GM23338 (cell line): ENCODE results near the gene YPEL3. TPM values are rescaled to one million over a fixed set of nuclear protein-coding genes. Genes with fewer than 3 reads are reported as not detected.
"Not testable (repeated sequence)": the region's sequence is repeated elsewhere in the genome, so short reads cannot be mapped to it uniquely, and the experiment has no call there.

Experiments used
- ATAC-seq: fragments of 200-7000 bp; cut with Tn5 transposase; 3 replicates; pipeline ENCODE4 v1.9.1; 2020
- DNase-seq: peaks from one replicate; pipeline ENCODE4 v3.0.0-alpha.2; 2015; ENCODE audit warnings: low spot score
- H2AFZ ChIP-seq: fragments of 200-600 bp; sonication (generic); 2 replicates; pipeline ENCODE4 v1.8.0; 2016; ENCODE audit warnings: antibody characterized with exemption, mild to moderate bottlenecking, moderate library complexity
- H3F3A ChIP-seq: fragments of 200-600 bp; sonication (generic); replicated peaks from 2 replicates; pipeline ENCODE4 v1.8.0; 2017; ENCODE audit warnings: antibody characterized with exemption, mixed run types, low read depth
- H3K27ac ChIP-seq: fragments of 200-600 bp; sonication (generic); 2 replicates; pipeline ENCODE4 v1.6.1; 2016; ENCODE audit warnings: low read depth
- H3K27me3 ChIP-seq: fragments of 200-600 bp; sonication (generic); 2 replicates; pipeline ENCODE4 v1.8.0; 2016; ENCODE audit warnings: mild to moderate bottlenecking, mixed run types, moderate library complexity; ENCODE audit not compliant: insufficient read depth
- H3K36me3 ChIP-seq: fragments of 200-600 bp; sonication (generic); 2 replicates; pipeline ENCODE4 v1.8.0; 2016; ENCODE audit warnings: mild to moderate bottlenecking; ENCODE audit not compliant: insufficient read depth
- H3K4me1 ChIP-seq: fragments of 200-600 bp; sonication (generic); 2 replicates; pipeline ENCODE4 v1.8.0; 2016; ENCODE audit warnings: mild to moderate bottlenecking, moderate library complexity; ENCODE audit not compliant: insufficient read depth
- H3K4me2 ChIP-seq: fragments of 200-600 bp; sonication (generic); 2 replicates; pipeline ENCODE4 v1.7.1; 2017; ENCODE audit warnings: mixed run types
- H3K4me3 ChIP-seq: fragments of 200-600 bp; sonication (generic); 2 replicates; pipeline ENCODE4 v1.6.1; 2016; ENCODE audit warnings: mixed run types
- H3K79me2 ChIP-seq: fragments of 200-600 bp; sonication (generic); replicated peaks from 2 replicates; pipeline ENCODE4 v1.8.0; 2017; ENCODE audit warnings: mild to moderate bottlenecking; ENCODE audit not compliant: insufficient read depth
- H3K9me2 ChIP-seq: fragments of 200-600 bp; sonication (generic); 2 replicates; pipeline ENCODE4 v1.8.0; 2017; ENCODE audit not compliant: insufficient read depth
- H4K20me1 ChIP-seq: fragments of 200-600 bp; sonication (generic); replicated peaks from 2 replicates; pipeline ENCODE4 v1.8.0; 2017; ENCODE audit warnings: mild to moderate bottlenecking; ENCODE audit not compliant: insufficient read depth
- H3K27ac Mint-ChIP-seq: 2 replicates; pipeline ENCODE4 v1.8.0; 2020; ENCODE audit warnings: inconsistent platforms, mild to moderate bottlenecking, moderate library complexity, mixed read lengths
- H3K27me3 Mint-ChIP-seq: 3 replicates; pipeline ENCODE4 v1.8.0; 2022; ENCODE audit warnings: low read depth, mild to moderate bottlenecking, moderate library complexity, mixed read lengths, inconsistent platforms; ENCODE audit not compliant: insufficient read depth, poor library complexity
- H3K36me3 Mint-ChIP-seq: 3 replicates; pipeline ENCODE4 v1.8.0; 2021; ENCODE audit warnings: low read depth, mild to moderate bottlenecking, inconsistent platforms, moderate library complexity, mixed read lengths
- H3K4me1 Mint-ChIP-seq: 3 replicates; pipeline ENCODE4 v1.8.0; 2020; ENCODE audit warnings: mild to moderate bottlenecking, inconsistent platforms, mixed read lengths
- H3K4me3 Mint-ChIP-seq: 3 replicates; pipeline ENCODE4 v1.8.0; 2021; ENCODE audit warnings: moderate library complexity, mild to moderate bottlenecking, inconsistent platforms, mixed read lengths
- H3K9me3 Mint-ChIP-seq: 3 replicates; pipeline ENCODE4 v1.8.0; 2020; ENCODE audit warnings: moderate library complexity, mild to moderate bottlenecking, inconsistent platforms, mixed read lengths
- CREB1 ChIP-seq: fragments of 250-450 bp; sonication (Bioruptor Pico); IDR thresholded peaks from 2 replicates; pipeline ENCODE4 v1.5.0; 2020; ENCODE audit warnings: low read depth, mild to moderate bottlenecking, moderate library complexity
- JUNB ChIP-seq: IDR thresholded peaks from one replicate; pipeline ENCODE4 v1.6.1; 2016; ENCODE audit warnings: antibody characterized with exemption; ENCODE audit not compliant: unreplicated experiment
- NANOG ChIP-seq: IDR thresholded peaks from 2 replicates; pipeline ENCODE4 v1.6.1; 2016; ENCODE audit warnings: antibody characterized with exemption, borderline replicate concordance
- POLR2AphosphoS5 ChIP-seq: IDR thresholded peaks from 2 replicates; pipeline ENCODE4 v1.6.1; 2016; ENCODE audit warnings: antibody characterized with exemption, low read depth
- ZNF331 ChIP-seq: fragments of 250-450 bp; sonication (Bioruptor Pico); IDR thresholded peaks from 2 replicates; pipeline ENCODE4 v1.5.0; 2020; ENCODE audit warnings: low read depth, mild to moderate bottlenecking, moderate library complexity
- ZNF462 ChIP-seq: fragments of 250-450 bp; sonication (Bioruptor Pico); IDR thresholded peaks from 2 replicates; pipeline ENCODE4 v1.5.0; 2020; ENCODE audit warnings: mild to moderate bottlenecking, moderate library complexity
- polyA plus RNA-seq: library from polyadenylated mRNA; unstranded; fragments of >200 nt; fragmentation: Nextera tagmentation; extraction: Ambion mirVana; gene quantifications from 2 replicates; pipeline ENCODE4 v1.2.1, GENCODE V29; 2016
- total RNA-seq: library from RNA; depleted of rRNA; stranded (reverse); fragments of >200 nt; shearing (Covaris generic); gene quantifications from 2 replicates; pipeline ENCODE4 v1.2.3, GENCODE V29; 2014

Gene YPEL3
- total and polyA plus RNA-seq, 2 experiments from 2014 or later = 27.8 to 86.1 TPM

GRCh38 chr16:30131869-30132475 lies 36.0 kb upstream of the YPEL3 start:
- no peaks in the 10 kb centered on the region for H3F3A ChIP-seq
- Mint-ChIP-seq H3K36me3 (no peaks in the 10 kb centered on the region), H3K9me3 (no peaks in the 10 kb centered on the region), H3K27ac (no peak overlapping the region), H3K27me3 (peaks cover 8% of the 10 kb centered on the region), H3K4me1 (no peaks in the 10 kb centered on the region), H3K4me3 (no peak overlapping the region)
- no peak overlapping the region for H3K4me3 ChIP-seq
- DNase-seq (no peak), ATAC-seq (no peak)
- H3K79me2 ChIP-seq = no peaks in the 10 kb centered on the region
- no peaks in the 10 kb centered on the region for H3K36me3 ChIP-seq
- H3K27ac ChIP-seq = no peak overlapping the region
- no peaks in the 10 kb centered on the region for H3K4me1 ChIP-seq
- no peak for TF ChIP-seq ZNF331 (CRISPR knock-in tag)
- no peak for TF ChIP-seq POLR2AphosphoS5
- H3K9me2 ChIP-seq = no peaks in the 10 kb centered on the region
- no peaks in the 10 kb centered on the region for H4K20me1 ChIP-seq
- H2AFZ ChIP-seq = no peak overlapping the region
- H3K27me3 ChIP-seq = no peaks in the 10 kb centered on the region
- H3K4me2 ChIP-seq = no peak overlapping the region

GRCh38 chr16:30127993-30128392 lies 32.0 kb upstream of the YPEL3 start:
- Histone ChIP-seq H3K9me2 (no peaks in the 10 kb centered on the region), H3K27me3 (no peaks in the 10 kb centered on the region), H3K79me2 (no peaks in the 10 kb centered on the region), H2AFZ (no peak overlapping the region), H3K36me3 (no peaks in the 10 kb centered on the region), H3K27ac (no peak overlapping the region), H3K4me3 (no peak overlapping the region), H3K4me1 (no peaks in the 10 kb centered on the region), H4K20me1 (no peaks in the 10 kb centered on the region), H3K4me2 (no peak overlapping the region), H3F3A (no peaks in the 10 kb centered on the region)
- Mint-ChIP-seq H3K36me3 (no peaks in the 10 kb centered on the region), H3K4me1 (no peaks in the 10 kb centered on the region), H3K27me3 (peaks cover 13% of the 10 kb centered on the region), H3K4me3 (no peak overlapping the region), H3K27ac (no peak overlapping the region), H3K9me3 (no peaks in the 10 kb centered on the region)
- DNase-seq (no peak), ATAC-seq (no peak)
- no peak for TF ChIP-seq JUNB
- no peak for TF ChIP-seq ZNF462 (CRISPR knock-in tag)
- no peak for TF ChIP-seq NANOG
- no peak for TF ChIP-seq CREB1 (CRISPR knock-in tag)

DNA sequence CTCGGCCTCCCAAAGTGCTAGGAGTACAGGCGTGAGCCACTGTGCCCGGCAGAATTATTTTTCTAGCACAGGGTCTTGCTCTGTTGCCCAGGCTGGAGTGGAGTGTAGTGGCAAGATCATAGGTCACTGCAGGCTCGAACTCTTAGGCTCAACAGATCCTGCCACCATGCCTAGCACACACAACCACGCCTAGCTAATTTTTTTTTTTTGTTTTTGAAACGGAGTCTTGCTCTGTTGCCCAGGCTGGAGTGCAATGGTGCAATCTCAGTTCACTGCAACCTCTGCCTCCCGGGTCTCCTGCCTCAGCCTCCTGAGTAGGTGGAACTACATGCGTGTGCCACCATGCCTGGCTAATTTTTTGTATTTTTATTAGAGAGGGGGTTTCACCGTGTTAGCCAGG lies 29.7 kb upstream of the YPEL3 start:
- H3K4me2 ChIP-seq, H3F3A ChIP-seq, H3K79me2 ChIP-seq, ATAC-seq, H3K27me3 ChIP-seq, H3K27ac Mint-ChIP-seq, H3K9me2 ChIP-seq, H3K4me1 ChIP-seq, H3K4me3 Mint-ChIP-seq, H3K36me3 Mint-ChIP-seq, DNase-seq, H3K9me3 Mint-ChIP-seq, H4K20me1 ChIP-seq, H3K4me1 Mint-ChIP-seq, H3K4me3 ChIP-seq, H3K36me3 ChIP-seq, H3K27ac ChIP-seq, H2AFZ ChIP-seq: not testable (repeated sequence)
- H3K27me3 Mint-ChIP-seq = peaks cover 12% of the 10 kb centered on the region
